Occipital lobe (tissue), 2 donors: Measurements from ENCODE around the gene HSPA5. TPM values are rescaled to one million over a fixed set of nuclear protein-coding genes. Genes with fewer than 3 reads are reported as not detected.
"Not testable (repeated sequence)": the region's sequence is repeated elsewhere in the genome, so short reads cannot be mapped to it uniquely, and the experiment has no call there.

ENCODE experiments used
- DNase-seq: peaks from one replicate; lab custom pipeline; 2025; lab: John Stamatoyannopoulos, UW
- total RNA-seq: library from RNA; depleted of rRNA; stranded (reverse); fragments of >200 nt; gene quantifications from one replicate; pipeline ENCODE4 v1.2.3, GENCODE V29; 2014

The HSPA5 gene
- 25.4 TPM for total RNA-seq

- DNase-seq = peak; percentile 99
These were observed at the start of gene HSPA5 for GRCh38 chr9:125241000-125241862. Gene HSPA5 (minus strand): TSS chr9:125241343. CDS start chr9:125241126, 217 bp downstream.

GRCh38 chr9:125286935-125287433 lies 45.8 kb upstream of the HSPA5 start:
- DNase-seq = not testable (repeated sequence)

- DNase-seq = no peak
These were observed 43.7 kb upstream of the HSPA5 start for GRCh38 chr9:125284855-125285254.

- no peak for DNase-seq
These were observed 39.8 kb upstream of the HSPA5 start for GRCh38 chr9:125280945-125281344.

- no peak for DNase-seq
These were observed 36.3 kb upstream of the HSPA5 start for GRCh38 chr9:125277411-125277810.

GRCh38 chr9:125276771-125277170 lies 35.6 kb upstream of the HSPA5 start:
- no peak for DNase-seq

GRCh38 chr9:125272697-125273096 lies 31.6 kb upstream of the HSPA5 start:
- no peak for DNase-seq

GRCh38 chr9:125271081-125271480 lies 29.9 kb upstream of the HSPA5 start:
- DNase-seq = no peak

- no peak for DNase-seq
These were observed 27.9 kb upstream of the HSPA5 start for GRCh38 chr9:125269014-125269397.

- DNase-seq = no peak
These were observed 27.4 kb upstream of the HSPA5 start for GRCh38 chr9:125268394-125269013.

GRCh38 chr9:125264068-125264467 lies 22.9 kb upstream of the HSPA5 start:
- not testable (repeated sequence) for DNase-seq

GRCh38 chr9:125262294-125262991 lies 21.3 kb upstream of the HSPA5 start:
- DNase-seq = no peak

- DNase-seq = peak; percentile 83
These were observed 20.6 kb upstream of the HSPA5 start, which contains the start of gene GAPVD1 for GRCh38 chr9:125261501-125262293. Gene GAPVD1 (plus strand): TSS chr9:125261826. CDS start chr9:125298922, 37,096 bp downstream.

- DNase-seq = no peak
These were observed 19.4 kb upstream of the HSPA5 start for GRCh38 chr9:125260561-125260960.

- DNase-seq = no peak
These were observed 17.8 kb upstream of the HSPA5 start for GRCh38 chr9:125258832-125259534.

GRCh38 chr9:125258160-125258785 lies 17.1 kb upstream of the HSPA5 start:
- no peak for DNase-seq

GRCh38 chr9:125255781-125256391 lies 14.7 kb upstream of the HSPA5 start:
- no peak for DNase-seq

- DNase-seq = no peak
These were observed 13.1 kb upstream of the HSPA5 start for GRCh38 chr9:125254231-125254630.

GRCh38 chr9:125246261-125246667 lies 5.1 kb upstream of the HSPA5 start:
- DNase-seq = no peak
